Measurements from ENCODE around the gene RPS10. TPM values are rescaled to one million over a fixed set of nuclear protein-coding genes. Genes with fewer than 3 reads are reported as not detected.
A peak's percentile ranks its signal among the peaks of the same experiment; 100 is the strongest.

Gene RPS10
- total RNA-seq, 1 donor from 2014 or later, result 956 TPM

GRCh38 chr6:34436803-34437643, 11.2 kb upstream of the RPS10 start:
- Histone ChIP-seq H3K4me3 (no peak overlapping the region), H3K9me3 (no peaks in the 10 kb centered on the region), H3K27me3 (ENCODE audit: low read depth) (no peaks in the 10 kb centered on the region), H3K4me1 (no peaks in the 10 kb centered on the region), H3K36me3 (no peaks in the 10 kb centered on the region), H3K27ac (no peak overlapping the region)
- ATAC-seq, result no peak
- no peak for TF ChIP-seq CTCF (IDR thresholded peaks at IDR 0.05)
- intact Hi-C loops (cut with DNase I), result no loop called here
- DNase-seq, result no peak

- DNase-seq (no peak), ATAC-seq (no peak)
- Histone ChIP-seq H3K36me3 (no peaks in the 10 kb centered on the region), H3K27ac (no peak overlapping the region), H3K4me1 (no peaks in the 10 kb centered on the region), H3K4me3 (no peak overlapping the region), H3K9me3 (no peaks in the 10 kb centered on the region), H3K27me3 (ENCODE audit: low read depth) (no peaks in the 10 kb centered on the region)
- no peak for TF ChIP-seq CTCF (IDR thresholded peaks at IDR 0.05)
- intact Hi-C loops (cut with DNase I), result no loop called here
These were observed 10.0 kb upstream of the RPS10 start for GRCh38 chr6:34435916-34436315.

GRCh38 chr6:34425132-34425497, 754 bp downstream of the RPS10 start:
- Histone ChIP-seq H3K36me3 (peaks cover 48% of the 10 kb centered on the region), H3K27ac (peak overlapping the region; percentile 75), H3K4me1 (peaks cover 26% of the 10 kb centered on the region), H3K27me3 (ENCODE audit: low read depth) (no peaks in the 10 kb centered on the region), H3K9me3 (no peaks in the 10 kb centered on the region), H3K4me3 (peak overlapping the region; percentile 70)
- ATAC-seq, result no peak
- TF ChIP-seq CTCF (IDR thresholded peaks at IDR 0.05), result no peak
- DNase-seq, result no peak
- intact Hi-C loops (cut with DNase I), result no loop called here

- TF ChIP-seq CTCF (IDR thresholded peaks at IDR 0.05), result no peak
- Histone ChIP-seq H3K4me3 (peak overlapping the region; percentile 70), H3K27ac (peak overlapping the region; percentile 75), H3K9me3 (no peaks in the 10 kb centered on the region), H3K36me3 (peaks cover 54% of the 10 kb centered on the region), H3K27me3 (ENCODE audit: low read depth) (no peaks in the 10 kb centered on the region), H3K4me1 (peaks cover 26% of the 10 kb centered on the region)
- ATAC-seq, result no peak
- intact Hi-C loops (cut with DNase I), result no loop called here
- DNase-seq, result no peak
These were observed 1.4 kb downstream of the RPS10 start for GRCh38 chr6:34424200-34425131.

GRCh38 chr6:34423254-34423653, 2.6 kb downstream of the RPS10 start:
- H3K36me3 ChIP-seq, result peaks cover 66% of the 10 kb centered on the region
- H3K4me3 ChIP-seq, result no peak overlapping the region
- ATAC-seq, result no peak
- TF ChIP-seq CTCF (IDR thresholded peaks at IDR 0.05), result no peak
- no peak overlapping the region for H3K27ac ChIP-seq
- H3K27me3 ChIP-seq (ENCODE audit: low read depth), result no peaks in the 10 kb centered on the region
- no peaks in the 10 kb centered on the region for H3K9me3 ChIP-seq
- DNase-seq, result no peak
- intact Hi-C loops (cut with DNase I), result no loop called here
- H3K4me1 ChIP-seq, result peaks cover 26% of the 10 kb centered on the region
